HG03442 (cell line): ENCODE measurements around the gene TBC1D3K.
"Not testable (repeated sequence)": the region's sequence is repeated elsewhere in the genome, so short reads cannot be mapped to it uniquely, and the experiment has no call there.

Experiments
- ATAC-seq: cut with Tn5 transposase; IDR thresholded peaks from one replicate; pipeline ENCODE4 v1.9.1; 2021; ENCODE audit warnings: mild to moderate bottlenecking, moderate library complexity; ENCODE audit not compliant: unreplicated experiment

The TBC1D3K gene

GRCh38 chr17:37924115-37924514 is at the start of gene TBC1D3K:
Gene TBC1D3K, plus strand, starts transcription at chr17:37924415. Its CDS starts 1,585 bp downstream, at chr17:37926000.
- ATAC-seq, result not testable (repeated sequence)

GRCh38 chr17:37884516-37884915 is 39.7 kb upstream of the TBC1D3K start:
- no peak for ATAC-seq

GRCh38 chr17:37885136-37885535 is 39.1 kb upstream of the TBC1D3K start:
- no peak for ATAC-seq

GRCh38 chr17:37888881-37889280 is 35.3 kb upstream of the TBC1D3K start:
- no peak for ATAC-seq

GRCh38 chr17:37896961-37897360 is 27.3 kb upstream of the TBC1D3K start:
- not testable (repeated sequence) for ATAC-seq
